Epithelial cell of esophagus (primary cell): ENCODE measurements around the gene CLSTN2.
"Not testable (repeated sequence)": the region's sequence is repeated elsewhere in the genome, so short reads cannot be mapped to it uniquely, and the experiment has no call there.

Experiments used
- DNase-seq: peaks from one replicate; pipeline ENCODE4 v3.0.0; 2010; ENCODE audit warnings: low read depth
- H3K4me3 ChIP-seq: 2 replicates; pipeline ENCODE4 v1.5.1; 2011; ENCODE audit warnings: mild to moderate bottlenecking, low read length, control low read depth
- TF ChIP-seq, protein P1 (sequence below): IDR thresholded peaks from 2 replicates; pipeline ENCODE4 v1.5.1; 2011; ENCODE audit warnings: low read depth, mild to moderate bottlenecking, low read length, control low read depth, inconsistent platforms; ENCODE audit not compliant: insufficient read depth; ENCODE audit errors: missing control alignments

CLSTN2 gene

GRCh38 chr3:140420621-140421357 lies 485.8 kb downstream of the CLSTN2 start:
- no peak overlapping the region for H3K4me3 ChIP-seq
- TF ChIP-seq, protein P1, sequence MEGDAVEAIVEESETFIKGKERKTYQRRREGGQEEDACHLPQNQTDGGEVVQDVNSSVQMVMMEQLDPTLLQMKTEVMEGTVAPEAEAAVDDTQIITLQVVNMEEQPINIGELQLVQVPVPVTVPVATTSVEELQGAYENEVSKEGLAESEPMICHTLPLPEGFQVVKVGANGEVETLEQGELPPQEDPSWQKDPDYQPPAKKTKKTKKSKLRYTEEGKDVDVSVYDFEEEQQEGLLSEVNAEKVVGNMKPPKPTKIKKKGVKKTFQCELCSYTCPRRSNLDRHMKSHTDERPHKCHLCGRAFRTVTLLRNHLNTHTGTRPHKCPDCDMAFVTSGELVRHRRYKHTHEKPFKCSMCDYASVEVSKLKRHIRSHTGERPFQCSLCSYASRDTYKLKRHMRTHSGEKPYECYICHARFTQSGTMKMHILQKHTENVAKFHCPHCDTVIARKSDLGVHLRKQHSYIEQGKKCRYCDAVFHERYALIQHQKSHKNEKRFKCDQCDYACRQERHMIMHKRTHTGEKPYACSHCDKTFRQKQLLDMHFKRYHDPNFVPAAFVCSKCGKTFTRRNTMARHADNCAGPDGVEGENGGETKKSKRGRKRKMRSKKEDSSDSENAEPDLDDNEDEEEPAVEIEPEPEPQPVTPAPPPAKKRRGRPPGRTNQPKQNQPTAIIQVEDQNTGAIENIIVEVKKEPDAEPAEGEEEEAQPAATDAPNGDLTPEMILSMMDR, result no peak

GRCh38 chr3:140421884-140422283 lies 486.9 kb downstream of the CLSTN2 start:
- no peak overlapping the region for H3K4me3 ChIP-seq
- peak; percentile 49 for DNase-seq
- TF ChIP-seq, protein P1, result no peak

More at GRCh38 chr3:140420621-140421357, 485.8 kb downstream of the CLSTN2 start:
- no peak for DNase-seq

GRCh38 chr3:140423146-140423545 lies 488.2 kb downstream of the CLSTN2 start:
- TF ChIP-seq, protein P1, result no peak
- no peak for DNase-seq
- no peak overlapping the region for H3K4me3 ChIP-seq

- H3K4me3 ChIP-seq, result not testable (repeated sequence)
- DNase-seq, result peak; percentile 32
These were observed 488.6 kb downstream of the CLSTN2 start for GRCh38 chr3:140423574-140423973.

DNA sequence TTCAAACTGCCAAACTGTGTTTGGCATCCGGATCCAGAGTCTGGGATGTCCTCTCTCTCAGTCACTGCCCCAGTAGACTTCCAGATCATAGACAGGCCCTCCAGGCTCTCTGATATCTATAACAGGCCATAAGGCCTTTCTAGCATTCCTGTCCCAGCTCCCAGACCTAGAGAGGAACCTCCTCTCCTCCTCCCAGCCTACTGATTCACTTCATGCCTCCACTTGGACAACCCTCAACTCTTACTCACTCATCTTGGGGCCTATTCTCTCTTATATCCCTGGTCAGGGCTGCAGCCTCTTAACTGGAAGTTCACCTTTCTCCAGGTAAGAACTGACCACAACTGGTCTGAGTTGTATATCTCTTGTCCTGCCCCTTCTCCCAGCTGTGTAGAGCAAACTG lies 489.2 kb downstream of the CLSTN2 start:
- TF ChIP-seq, protein P1, result no peak
- peak; percentile 37 for DNase-seq

DNA sequence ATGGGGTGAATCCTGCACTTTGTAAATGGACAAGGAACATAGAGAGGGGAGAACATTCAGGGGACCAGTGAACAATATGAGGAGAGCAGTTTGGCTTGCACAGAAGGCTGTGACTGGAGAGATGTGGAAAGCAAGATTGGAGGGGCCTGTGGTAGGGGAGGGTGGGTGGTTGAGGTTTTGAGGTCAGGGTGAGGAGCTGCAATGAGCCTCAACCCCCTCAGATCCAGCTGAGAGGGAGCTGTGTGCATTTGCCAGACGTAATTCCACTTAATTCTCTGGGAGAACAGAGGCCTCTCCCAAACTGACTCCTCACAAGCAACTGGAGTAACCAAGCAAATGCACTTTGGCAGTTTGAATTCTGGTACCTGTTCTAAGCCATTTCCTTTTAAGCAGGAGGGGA lies 489.7 kb downstream of the CLSTN2 start:
- H3K4me3 ChIP-seq, result no peak overlapping the region
- DNase-seq, result no peak
- TF ChIP-seq, protein P1, result no peak

More for the DNA sequence above, 489.2 kb downstream of the CLSTN2 start:
- H3K4me3 ChIP-seq, result no peak overlapping the region

GRCh38 chr3:140427786-140428185 lies 492.8 kb downstream of the CLSTN2 start:
- DNase-seq, result no peak
- no peak overlapping the region for H3K4me3 ChIP-seq
- TF ChIP-seq, protein P1, result no peak
